ENCODE data around the gene PCBP3.

Gene PCBP3

GRCh38 chr21:45938811-45939520 lies 295.4 kb downstream of the PCBP3 start:
- TF ChIP-seq, protein P1, sequence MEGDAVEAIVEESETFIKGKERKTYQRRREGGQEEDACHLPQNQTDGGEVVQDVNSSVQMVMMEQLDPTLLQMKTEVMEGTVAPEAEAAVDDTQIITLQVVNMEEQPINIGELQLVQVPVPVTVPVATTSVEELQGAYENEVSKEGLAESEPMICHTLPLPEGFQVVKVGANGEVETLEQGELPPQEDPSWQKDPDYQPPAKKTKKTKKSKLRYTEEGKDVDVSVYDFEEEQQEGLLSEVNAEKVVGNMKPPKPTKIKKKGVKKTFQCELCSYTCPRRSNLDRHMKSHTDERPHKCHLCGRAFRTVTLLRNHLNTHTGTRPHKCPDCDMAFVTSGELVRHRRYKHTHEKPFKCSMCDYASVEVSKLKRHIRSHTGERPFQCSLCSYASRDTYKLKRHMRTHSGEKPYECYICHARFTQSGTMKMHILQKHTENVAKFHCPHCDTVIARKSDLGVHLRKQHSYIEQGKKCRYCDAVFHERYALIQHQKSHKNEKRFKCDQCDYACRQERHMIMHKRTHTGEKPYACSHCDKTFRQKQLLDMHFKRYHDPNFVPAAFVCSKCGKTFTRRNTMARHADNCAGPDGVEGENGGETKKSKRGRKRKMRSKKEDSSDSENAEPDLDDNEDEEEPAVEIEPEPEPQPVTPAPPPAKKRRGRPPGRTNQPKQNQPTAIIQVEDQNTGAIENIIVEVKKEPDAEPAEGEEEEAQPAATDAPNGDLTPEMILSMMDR (IDR thresholded peaks at IDR 0.05; ENCODE audit: low read depth, low read length) = no peak
- Histone ChIP-seq H3K36me3 (no peaks in the 10 kb centered on the region), H3K4me3 (ENCODE audit: low read depth, low read length) (no peak overlapping the region), H3K9me3 (ENCODE audit: severe bottlenecking) (peaks cover 24% of the 10 kb centered on the region), H3K27me3 (ENCODE audit: insufficient read depth, low read depth, severe bottlenecking) (no peaks in the 10 kb centered on the region), H3K27ac (no peak overlapping the region)
- no peak for DNase-seq

DNA sequence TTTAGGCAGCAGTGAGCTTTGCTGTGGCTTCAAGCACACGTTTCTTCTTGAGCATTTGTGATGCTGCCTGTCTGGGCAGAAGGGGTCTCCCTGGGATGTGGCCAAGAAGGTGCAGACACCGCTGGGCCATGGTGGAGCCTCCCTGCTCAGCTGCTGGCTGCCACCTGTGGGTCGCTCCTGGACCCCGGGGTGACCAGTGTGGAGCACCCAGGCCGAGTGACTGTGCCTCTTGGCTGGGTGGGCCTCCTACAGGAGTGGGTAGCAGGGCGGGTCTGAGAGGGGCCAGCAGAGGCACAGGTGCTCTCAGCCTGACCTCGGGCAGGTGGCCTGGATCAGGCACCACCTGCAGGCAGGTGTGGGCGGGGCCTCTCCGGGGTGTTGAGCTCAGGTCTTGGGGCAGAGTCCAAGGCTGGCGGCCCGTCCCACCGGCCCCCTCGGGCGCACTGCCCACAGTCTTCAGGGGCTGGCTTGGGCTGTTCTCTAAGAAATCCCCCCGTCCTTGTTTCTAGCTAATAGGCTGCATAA lies 296.1 kb downstream of the PCBP3 start:
- H3K36me3 ChIP-seq = no peaks in the 10 kb centered on the region
- no peak overlapping the region for H3K27ac ChIP-seq
- TF ChIP-seq, protein P1 (IDR thresholded peaks at IDR 0.05; ENCODE audit: low read depth, low read length) = no peak
- H3K9me3 ChIP-seq (ENCODE audit: severe bottlenecking) = peaks cover 23% of the 10 kb centered on the region
- H3K4me3 ChIP-seq (ENCODE audit: low read depth, low read length) = no peak overlapping the region
- H3K27me3 ChIP-seq (ENCODE audit: insufficient read depth, low read depth, severe bottlenecking) = no peaks in the 10 kb centered on the region
- DNase-seq = no peak

GRCh38 chr21:45940091-45940490 lies 296.6 kb downstream of the PCBP3 start:
- no peaks in the 10 kb centered on the region for H3K27me3 ChIP-seq (ENCODE audit: insufficient read depth, low read depth, severe bottlenecking)

DNA sequence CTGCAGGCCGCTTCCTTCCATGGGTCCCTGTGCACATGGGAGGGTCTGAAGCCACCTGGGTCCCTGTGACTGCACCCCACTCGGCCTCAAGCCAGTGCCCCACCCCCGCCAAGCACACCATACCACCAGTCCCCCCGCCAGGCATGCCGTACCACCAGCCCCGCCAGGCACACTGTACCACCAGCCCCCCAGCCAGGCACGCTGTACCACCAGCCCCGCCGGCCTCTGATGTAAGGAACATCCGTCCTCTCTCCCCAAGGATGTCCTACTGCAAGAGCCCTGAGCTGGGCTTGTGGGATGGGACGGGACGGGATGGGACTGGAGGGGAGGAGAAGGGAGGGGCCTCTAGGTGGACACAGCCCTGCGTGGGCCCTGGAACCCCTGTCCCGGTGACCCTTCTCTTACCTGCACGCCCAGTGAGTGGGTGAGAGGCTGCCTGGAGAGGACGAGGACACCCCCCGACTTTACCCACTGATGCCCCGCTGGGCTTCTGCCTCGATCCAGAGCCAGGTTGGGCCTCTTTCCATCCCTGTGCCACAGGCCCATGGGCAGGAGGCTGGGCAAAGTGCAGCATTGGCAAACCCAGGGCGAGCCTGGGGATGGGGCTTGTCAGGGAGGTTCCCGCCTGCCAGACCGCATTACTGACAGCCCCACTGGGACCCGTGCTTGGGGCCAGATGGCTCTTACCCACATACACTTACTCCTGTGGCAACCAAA lies 297.3 kb downstream of the PCBP3 start:
- no peaks in the 10 kb centered on the region for H3K27me3 ChIP-seq (ENCODE audit: insufficient read depth, low read depth, severe bottlenecking)
- H3K36me3 ChIP-seq = no peaks in the 10 kb centered on the region
- TF ChIP-seq, protein P1 (IDR thresholded peaks at IDR 0.05; ENCODE audit: low read depth, low read length) = no peak
- no peak overlapping the region for H3K4me3 ChIP-seq (ENCODE audit: low read depth, low read length)
- no peak for DNase-seq
- no peak overlapping the region for H3K27ac ChIP-seq
- H3K9me3 ChIP-seq (ENCODE audit: severe bottlenecking) = peaks cover 11% of the 10 kb centered on the region

More at GRCh38 chr21:45940091-45940490, 296.6 kb downstream of the PCBP3 start:
- DNase-seq = no peak
- peaks cover 18% of the 10 kb centered on the region for H3K9me3 ChIP-seq (ENCODE audit: severe bottlenecking)
- no peak overlapping the region for H3K4me3 ChIP-seq (ENCODE audit: low read depth, low read length)
- H3K36me3 ChIP-seq = no peaks in the 10 kb centered on the region
- H3K27ac ChIP-seq = no peak overlapping the region
- TF ChIP-seq, protein P1 (IDR thresholded peaks at IDR 0.05; ENCODE audit: low read depth, low read length) = no peak

DNA sequence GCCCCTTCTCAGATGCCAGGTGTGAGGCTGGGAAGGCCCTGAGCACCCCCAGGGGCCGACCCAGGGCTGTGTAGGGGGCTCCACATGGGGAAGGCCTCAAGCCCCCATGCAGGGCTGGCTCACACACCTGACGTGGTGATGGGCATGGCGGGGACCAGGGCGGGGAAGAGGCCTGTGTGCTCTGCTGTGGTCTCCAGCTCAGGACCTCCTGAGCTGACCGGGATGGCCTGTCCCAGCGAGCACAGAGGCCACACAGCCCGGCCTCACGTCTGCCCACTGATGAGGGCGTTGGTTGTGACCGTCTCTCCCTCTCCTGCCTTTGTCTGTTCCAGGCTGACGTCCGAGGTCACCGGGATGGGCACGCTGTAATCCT lies 297.8 kb downstream of the PCBP3 start:
- Histone ChIP-seq H3K27me3 (ENCODE audit: insufficient read depth, low read depth, severe bottlenecking) (no peaks in the 10 kb centered on the region), H3K9me3 (ENCODE audit: severe bottlenecking) (peaks cover 5% of the 10 kb centered on the region), H3K4me3 (ENCODE audit: low read depth, low read length) (no peak overlapping the region), H3K27ac (no peak overlapping the region), H3K36me3 (no peaks in the 10 kb centered on the region)
- DNase-seq = no peak
- TF ChIP-seq, protein P1 (IDR thresholded peaks at IDR 0.05; ENCODE audit: low read depth, low read length) = no peak

Measured in WERI-Rb-1 (cell line).